ENCODE results near the gene SREBF2. TPM values are rescaled to one million over a fixed set of nuclear protein-coding genes. Genes with fewer than 3 reads are reported as not detected.

Gene SREBF2
- total and polyA plus RNA-seq, 2 of the 13 experiments (the other 11 are each of a cell fraction or from before 2014, with no cell fraction given): 53.8 to 72.6 TPM

GRCh38 chr22:41925783-41926460 lies 93.0 kb downstream of the SREBF2 start:
- peak; percentile 70 for ATAC-seq
- Histone ChIP-seq H3K4me2 (ENCODE audit: low read depth, low read length) (peak overlapping the region; percentile 78), H3K4me3 (replicated peaks in 1 of 3; ENCODE audit: insufficient read depth in 1 of 3, low read depth in 2 of 3, low read length in 3 of 3) (peak overlapping the region; percentile 36 to 65 (median 42); a peak in 5 of 6 replicates), H3K4me1 (ENCODE audit: insufficient read depth, low read length) (peaks cover 45% of the 10 kb centered on the region), H2AFZ (ENCODE audit: low read length) (no peak overlapping the region), H3K9ac (ENCODE audit: insufficient read depth, low read depth, low read length) (peak overlapping the region; percentile 11; the same call in 1 of the 2 replicates), H3K27me3 (ENCODE audit: control insufficient read depth in 1 of 2, insufficient read depth in 2 of 2, low read length in 2 of 2) (peaks cover 9 to 15% of the 10 kb centered on the region in 2 experiments; a peak in 4 of 5 replicates), H4K20me1 (ENCODE audit: insufficient read depth, low read length) (no peaks in the 10 kb centered on the region), H3K27ac (ENCODE audit: extremely low read length, insufficient read depth, low read length) (no peak overlapping the region), H3K36me3 (replicated peaks in 1 of 2; ENCODE audit: control insufficient read depth in 1 of 2, insufficient read depth in 2 of 2, low read length in 2 of 2) (no peaks in the 10 kb centered on the region), H3K9me3 (ENCODE audit: low read length) (no peaks in the 10 kb centered on the region), H3K79me2 (ENCODE audit: insufficient read depth, low read length) (no peaks in the 10 kb centered on the region)
- ChIA-PET CTCF (ENCODE audit: low intra/inter-chr PET ratio, low total read pairs) (no interaction called here), POLR2A (interaction anchor here (0.6 to 1.5 kb wide), 2 partner anchors 21 to 125 kb away, joined by 3 to 4 read pairs; partner anchors contain the start of genes CCDC134 and CENPM)
- no TSS peak for BruUV-seq (replicated peaks)
- whole genome bisulfite sequencing (ENCODE audit: low lambda C conversion rate): 7% methylated on average over 18 of the region's 48 CpGs
- in situ Hi-C loops (cut with HindIII; ENCODE audit: extremely low pct_ligation_motif_present, low pct_unique_long_range_greater_than_20kb): no loop called here
- intact Hi-C loops (cut with micrococcal nuclease; ENCODE audit: unreplicated experiment): no loop called here
- no peak for FAIRE-seq
- DNase-seq (ENCODE audit: low spot score): peak; percentile 45
- TF ChIP-seq SP5 (CRISPR knock-in tag; IDR thresholded peaks at IDR 0.05; ENCODE audit: borderline replicate concordance, low read depth) (no peak), FOSL2 (CRISPR knock-in tag; IDR thresholded peaks at IDR 0.05) (no peak), SMARCE1 (IDR thresholded peaks at IDR 0.05; ENCODE audit: borderline replicate concordance) (no peak), ZNF687 (CRISPR knock-in tag; IDR thresholded peaks at IDR 0.05) (peak; percentile 52; the same call in 1 of the 2 replicates), CTCF (CRISPR knock-in tag; IDR thresholded peaks at IDR 0.05) (peak; percentile 81), ZFP91 (CRISPR knock-in tag; IDR thresholded peaks at IDR 0.05; ENCODE audit: borderline replicate concordance) (peak; percentile 57; the same call in 1 of the 2 replicates), XRCC5 (optimal IDR thresholded peaks at IDR 0.05; ENCODE audit: low read length) (peak; percentile 67), ZNF343 (CRISPR knock-in tag; IDR thresholded peaks at IDR 0.05) (no peak), ADNP (CRISPR knock-in tag; IDR thresholded peaks at IDR 0.05) (peak; percentile 64; the same call in 1 of the 2 replicates), ZNF274 (CRISPR knock-in tag; IDR thresholded peaks at IDR 0.05) (no peak), TBL1XR1 (IDR thresholded peaks at IDR 0.05; ENCODE audit: borderline replicate concordance, low read length, partially characterized antibody) (peak; percentile 33), HDAC2 (CRISPR knock-in tag; IDR thresholded peaks at IDR 0.05) (no peak), NFIC (IDR thresholded peaks at IDR 0.05; ENCODE audit: low read length) (no peak), HHEX (CRISPR knock-in tag; IDR thresholded peaks at IDR 0.05) (no peak), NR0B2 (CRISPR knock-in tag; IDR thresholded peaks at IDR 0.05) (peak; percentile 35; the same call in 1 of the 2 replicates), HMGA1 (CRISPR knock-in tag; conservative IDR thresholded peaks at IDR 0.05) (no peak), GABPA (IDR thresholded peaks at IDR 0.05; ENCODE audit: low read depth, low read length) (no peak), GABPA (CRISPR knock-in tag; IDR thresholded peaks at IDR 0.05; ENCODE audit: low read depth) (no peak)

Data from HepG2 (cell line).